Type B pancreatic cell (in vitro differentiated cells): ENCODE results near the gene NOTCH3. TPM values are rescaled to one million over a fixed set of nuclear protein-coding genes. Genes with fewer than 3 reads are reported as not detected.

Experiments used
- DNase-seq: peaks from one replicate; pipeline ENCODE4 v3.0.0; 2021; ENCODE audit warnings: mixed read lengths; ENCODE audit not compliant: unreplicated experiment; ENCODE audit errors: extremely low spot score
- H3K27ac Mint-ChIP-seq: 2 replicates; pipeline ENCODE4 v1.8.0; 2021; ENCODE audit warnings: mild to moderate bottlenecking, mixed read lengths
- H3K27me3 Mint-ChIP-seq: 2 replicates; pipeline ENCODE4 v1.8.0; 2021; ENCODE audit warnings: mixed read lengths
- H3K36me3 Mint-ChIP-seq: 2 replicates; pipeline ENCODE4 v1.8.0; 2021; ENCODE audit warnings: mixed read lengths
- H3K4me1 Mint-ChIP-seq: one replicate; pipeline ENCODE4 v1.8.0; 2021; ENCODE audit warnings: mixed read lengths; ENCODE audit not compliant: unreplicated experiment
- H3K4me3 Mint-ChIP-seq: 2 replicates; pipeline ENCODE4 v1.8.0; 2021; ENCODE audit warnings: mild to moderate bottlenecking, mixed read lengths
- H3K9me3 Mint-ChIP-seq: 2 replicates; pipeline ENCODE4 v1.8.0; 2021; ENCODE audit warnings: mixed read lengths
- total RNA-seq: library from RNA; stranded (reverse); gene quantifications from 2 replicates; pipeline ENCODE4 v1.2.1, GENCODE V29; 2021; ENCODE audit warnings: low replicate concordance
- TF ChIP-seq, protein P1 (sequence below): fragments of 200-600 bp; sonication (generic); conservative IDR thresholded peaks from 2 replicates; pipeline ENCODE4 v1.5.0; 2021; ENCODE audit warnings: antibody characterized with exemption, mild to moderate bottlenecking

Gene NOTCH3
- total RNA-seq, 1 donor from 2014 or later, result 119 TPM

DNA sequence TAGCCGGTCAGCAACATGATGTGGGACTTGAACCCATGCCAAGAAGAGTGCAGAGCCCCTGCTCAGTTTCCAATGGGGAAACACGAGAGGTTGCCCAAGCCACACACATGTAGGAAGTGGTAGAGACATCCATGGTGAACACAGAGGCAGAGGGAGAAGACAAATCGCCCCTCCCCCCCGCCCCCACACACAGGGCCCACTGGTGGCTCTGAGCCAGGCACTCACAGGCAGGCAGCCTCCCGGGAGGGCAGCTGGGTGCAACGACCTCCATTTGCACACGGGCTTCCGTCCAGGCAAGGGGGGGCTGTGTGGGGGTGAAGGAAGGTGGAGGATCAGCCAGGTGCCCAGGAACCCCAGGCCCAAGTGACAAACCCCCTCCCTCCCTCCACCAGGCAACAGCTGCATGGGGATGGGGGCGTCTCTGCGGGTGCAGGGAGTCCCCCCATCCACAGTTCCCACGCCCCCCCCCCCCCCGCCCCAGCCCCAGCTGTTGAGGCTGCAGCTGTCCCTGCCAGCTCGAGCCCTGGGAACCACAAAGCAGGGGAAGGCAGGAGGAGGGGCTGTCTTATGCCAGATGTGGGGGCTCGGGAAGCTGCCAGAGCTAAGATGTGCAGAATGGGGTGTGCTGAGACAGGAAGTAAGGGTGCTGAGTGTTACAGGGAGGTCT lies 3.4 kb downstream of the NOTCH3 start:
- peak overlapping the region; percentile 89 for H3K4me3 Mint-ChIP-seq
- H3K36me3 Mint-ChIP-seq, result peaks cover 12% of the 10 kb centered on the region
- peaks cover 22% of the 10 kb centered on the region for H3K4me1 Mint-ChIP-seq
- DNase-seq, result no peak
- peak overlapping the region; percentile 96 for H3K27ac Mint-ChIP-seq
- TF ChIP-seq, protein P1, sequence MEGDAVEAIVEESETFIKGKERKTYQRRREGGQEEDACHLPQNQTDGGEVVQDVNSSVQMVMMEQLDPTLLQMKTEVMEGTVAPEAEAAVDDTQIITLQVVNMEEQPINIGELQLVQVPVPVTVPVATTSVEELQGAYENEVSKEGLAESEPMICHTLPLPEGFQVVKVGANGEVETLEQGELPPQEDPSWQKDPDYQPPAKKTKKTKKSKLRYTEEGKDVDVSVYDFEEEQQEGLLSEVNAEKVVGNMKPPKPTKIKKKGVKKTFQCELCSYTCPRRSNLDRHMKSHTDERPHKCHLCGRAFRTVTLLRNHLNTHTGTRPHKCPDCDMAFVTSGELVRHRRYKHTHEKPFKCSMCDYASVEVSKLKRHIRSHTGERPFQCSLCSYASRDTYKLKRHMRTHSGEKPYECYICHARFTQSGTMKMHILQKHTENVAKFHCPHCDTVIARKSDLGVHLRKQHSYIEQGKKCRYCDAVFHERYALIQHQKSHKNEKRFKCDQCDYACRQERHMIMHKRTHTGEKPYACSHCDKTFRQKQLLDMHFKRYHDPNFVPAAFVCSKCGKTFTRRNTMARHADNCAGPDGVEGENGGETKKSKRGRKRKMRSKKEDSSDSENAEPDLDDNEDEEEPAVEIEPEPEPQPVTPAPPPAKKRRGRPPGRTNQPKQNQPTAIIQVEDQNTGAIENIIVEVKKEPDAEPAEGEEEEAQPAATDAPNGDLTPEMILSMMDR, result no peak
- H3K27me3 Mint-ChIP-seq, result no peaks in the 10 kb centered on the region
- no peaks in the 10 kb centered on the region for H3K9me3 Mint-ChIP-seq

GRCh38 chr19:15196360-15197005 lies 4.3 kb downstream of the NOTCH3 start:
- Mint-ChIP-seq H3K4me3 (peak overlapping the region; percentile 84), H3K9me3 (no peaks in the 10 kb centered on the region), H3K4me1 (peaks cover 22% of the 10 kb centered on the region), H3K27ac (peak overlapping the region; percentile 96), H3K27me3 (no peaks in the 10 kb centered on the region), H3K36me3 (peaks cover 15% of the 10 kb centered on the region)
- TF ChIP-seq, protein P1, result no peak
- DNase-seq, result no peak

DNA sequence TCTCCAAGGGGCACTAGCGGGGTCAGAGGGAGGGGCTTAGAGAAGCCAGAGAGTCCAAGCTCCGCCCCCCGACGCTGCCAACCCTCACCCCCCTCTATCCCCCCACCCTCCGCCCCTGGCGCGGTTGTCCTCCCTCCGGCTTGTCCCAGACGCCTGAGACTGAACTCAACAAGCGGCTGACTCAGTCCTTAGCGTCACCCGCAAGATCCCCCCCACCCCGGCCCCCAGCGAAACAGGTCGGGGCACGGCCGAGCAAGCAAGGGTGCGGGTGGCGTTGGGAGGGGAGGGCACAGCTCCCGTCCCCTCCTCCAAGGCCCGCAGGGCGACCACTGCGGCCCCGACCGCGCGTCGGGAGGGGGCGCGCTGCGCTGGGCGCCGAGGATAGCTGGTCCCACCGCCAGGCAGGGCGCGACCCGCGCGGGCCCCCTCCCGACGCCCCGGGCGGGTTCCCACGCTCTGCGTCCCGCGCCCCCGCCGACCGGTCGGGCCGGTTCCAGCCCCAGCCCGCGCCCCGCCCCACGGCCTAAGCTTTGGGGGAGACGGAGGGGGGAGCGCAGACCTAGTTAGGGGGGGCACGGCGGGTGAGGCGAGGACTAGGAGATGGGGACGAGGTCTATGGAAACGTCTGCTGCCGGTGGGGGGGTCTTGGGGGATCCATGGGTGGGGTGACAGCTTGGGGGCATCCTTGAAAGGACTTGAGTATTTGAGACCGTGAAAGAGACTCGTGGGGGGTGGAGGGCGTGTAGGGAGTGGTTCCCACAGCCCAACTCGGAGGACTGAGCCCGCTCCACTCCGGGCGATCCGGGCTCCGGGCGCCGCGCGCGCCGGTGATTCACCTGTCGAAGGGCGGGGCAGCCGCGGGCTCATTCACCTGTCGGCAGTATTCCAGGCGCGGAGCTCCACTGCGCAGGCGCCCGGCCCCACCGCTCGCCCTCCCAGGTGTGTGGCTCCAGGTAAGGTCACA lies 5.1 kb downstream of the NOTCH3 start:
- H3K27ac Mint-ChIP-seq, result peak overlapping the region; percentile 96
- TF ChIP-seq, protein P1, result peak; percentile 33
- no peaks in the 10 kb centered on the region for H3K27me3 Mint-ChIP-seq
- DNase-seq, result peak; percentile 91
- H3K4me1 Mint-ChIP-seq, result peaks cover 22% of the 10 kb centered on the region
- peak overlapping the region; percentile 84 for H3K4me3 Mint-ChIP-seq
- peaks cover 16% of the 10 kb centered on the region for H3K36me3 Mint-ChIP-seq
- H3K9me3 Mint-ChIP-seq, result no peaks in the 10 kb centered on the region

DNA sequence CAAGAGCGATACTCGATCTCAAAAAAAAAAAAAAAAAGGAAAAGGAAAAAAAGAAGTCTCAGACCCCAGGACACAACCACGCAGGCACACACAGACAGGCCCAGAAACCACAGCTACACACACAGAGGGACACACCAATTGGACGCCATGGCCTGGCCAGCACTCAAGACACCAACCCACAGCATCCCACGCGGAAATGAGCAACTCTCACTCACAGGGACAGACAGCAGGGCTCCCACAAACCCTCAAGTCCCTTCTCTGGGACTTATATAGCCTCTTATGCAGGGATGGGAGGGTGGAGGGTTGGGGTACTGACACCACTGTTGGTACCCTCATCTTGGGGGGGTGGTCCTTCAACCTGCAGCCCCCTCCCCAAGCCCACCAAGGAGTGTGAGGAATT lies 5.9 kb downstream of the NOTCH3 start:
- Mint-ChIP-seq H3K4me3 (peak overlapping the region; percentile 79), H3K4me1 (peaks cover 22% of the 10 kb centered on the region), H3K36me3 (peaks cover 20% of the 10 kb centered on the region), H3K9me3 (no peaks in the 10 kb centered on the region), H3K27ac (peak overlapping the region; percentile 79), H3K27me3 (no peaks in the 10 kb centered on the region)
- TF ChIP-seq, protein P1, result no peak
- DNase-seq, result no peak

GRCh38 chr19:15191982-15192381 lies 8.8 kb downstream of the NOTCH3 start:
- TF ChIP-seq, protein P1, result no peak
- Mint-ChIP-seq H3K4me1 (peaks cover 7% of the 10 kb centered on the region), H3K4me3 (no peak overlapping the region), H3K36me3 (peaks cover 15% of the 10 kb centered on the region), H3K27me3 (no peaks in the 10 kb centered on the region), H3K9me3 (no peaks in the 10 kb centered on the region), H3K27ac (no peak overlapping the region)
- no peak for DNase-seq
